ENCODE results near the gene CDKAL1.

Gene CDKAL1

GRCh38 chr6:20998748-20999448 lies 464.6 kb downstream of the CDKAL1 start:
- no peak overlapping the region for H3K4me3 ChIP-seq (ENCODE audit: low read depth, low read length)

GRCh38 chr6:21000331-21000801 lies 466.1 kb downstream of the CDKAL1 start:
- H3K4me3 ChIP-seq (ENCODE audit: low read depth, low read length), result no peak overlapping the region

GRCh38 chr6:21001736-21002135 lies 467.5 kb downstream of the CDKAL1 start:
- H3K4me3 ChIP-seq (ENCODE audit: low read depth, low read length), result no peak overlapping the region

- H3K4me3 ChIP-seq (ENCODE audit: low read depth, low read length), result no peak overlapping the region
Measured at GRCh38 chr6:21003780-21004541, 469.7 kb downstream of the CDKAL1 start.

- no peak overlapping the region for H3K4me3 ChIP-seq (ENCODE audit: low read depth, low read length)
Measured at GRCh38 chr6:21005816-21006570, 471.7 kb downstream of the CDKAL1 start.

GRCh38 chr6:21019614-21020013 lies 485.4 kb downstream of the CDKAL1 start:
- H3K4me3 ChIP-seq (ENCODE audit: low read depth, low read length), result no peak overlapping the region

- no peak overlapping the region for H3K4me3 ChIP-seq (ENCODE audit: low read depth, low read length)
Measured at GRCh38 chr6:21022343-21023107, 488.3 kb downstream of the CDKAL1 start.

GRCh38 chr6:21023210-21023609 lies 489.0 kb downstream of the CDKAL1 start:
- no peak overlapping the region for H3K4me3 ChIP-seq (ENCODE audit: low read depth, low read length)

GRCh38 chr6:21024616-21025015 lies 490.4 kb downstream of the CDKAL1 start:
- H3K4me3 ChIP-seq (ENCODE audit: low read depth, low read length), result no peak overlapping the region

GRCh38 chr6:21026576-21027273 lies 492.5 kb downstream of the CDKAL1 start:
- H3K4me3 ChIP-seq (ENCODE audit: low read depth, low read length), result no peak overlapping the region

GRCh38 chr6:21027507-21027906 lies 493.2 kb downstream of the CDKAL1 start:
- H3K4me3 ChIP-seq (ENCODE audit: low read depth, low read length), result no peak overlapping the region

- H3K4me3 ChIP-seq (ENCODE audit: low read depth, low read length), result no peak overlapping the region
Measured at GRCh38 chr6:21031182-21031581, 496.9 kb downstream of the CDKAL1 start.

- no peak overlapping the region for H3K4me3 ChIP-seq (ENCODE audit: low read depth, low read length)
Measured at GRCh38 chr6:21033084-21033483, 498.8 kb downstream of the CDKAL1 start.

- no peak overlapping the region for H3K4me3 ChIP-seq (ENCODE audit: low read depth, low read length)
Measured at GRCh38 chr6:21033575-21034026, 499.3 kb downstream of the CDKAL1 start.

GRCh38 chr6:21034345-21034744 lies 500.1 kb downstream of the CDKAL1 start:
- no peak overlapping the region for H3K4me3 ChIP-seq (ENCODE audit: low read depth, low read length)

- H3K4me3 ChIP-seq (ENCODE audit: low read depth, low read length), result no peak overlapping the region
Measured at GRCh38 chr6:21037453-21037852, 503.2 kb downstream of the CDKAL1 start.

- no peak overlapping the region for H3K4me3 ChIP-seq (ENCODE audit: low read depth, low read length)
Measured at GRCh38 chr6:21039926-21040325, 505.7 kb downstream of the CDKAL1 start.

- H3K4me3 ChIP-seq (ENCODE audit: low read depth, low read length), result no peak overlapping the region
Measured at GRCh38 chr6:21045135-21045700, 511.0 kb downstream of the CDKAL1 start.

- H3K4me3 ChIP-seq (ENCODE audit: low read depth, low read length), result no peak overlapping the region
Measured at GRCh38 chr6:21046276-21046675, 512.0 kb downstream of the CDKAL1 start.

GRCh38 chr6:21048047-21048446 lies 513.8 kb downstream of the CDKAL1 start:
- H3K4me3 ChIP-seq (ENCODE audit: low read depth, low read length), result no peak overlapping the region
